Measurements from ENCODE around the gene PRDM1.

The PRDM1 gene

GRCh38 chr6:106104476-106104875 is 18.3 kb downstream of the PRDM1 start:
- Histone ChIP-seq H3K36me3 (ENCODE audit: insufficient read depth, low read length) (no peaks in the 10 kb centered on the region), H3K9me3 (ENCODE audit: low read depth, low read length) (no peaks in the 10 kb centered on the region), H3K9ac (ENCODE audit: insufficient read length) (no peak overlapping the region), H3K4me3 (no peak overlapping the region), H3K27ac (no peak overlapping the region)
- TF ChIP-seq EZH2 (IDR thresholded peaks at IDR 0.05) (no peak), POLR2AphosphoS5 (IDR thresholded peaks at IDR 0.05; ENCODE audit: borderline replicate concordance, low read depth, low read length) (no peak), FOXP2 (optimal IDR thresholded peaks at IDR 0.05; ENCODE audit: control extremely low read depth, extremely low read length, insufficient read depth) (no peak)
- DNase-seq (ENCODE audit: low read depth, low spot score), result no peak

DNA sequence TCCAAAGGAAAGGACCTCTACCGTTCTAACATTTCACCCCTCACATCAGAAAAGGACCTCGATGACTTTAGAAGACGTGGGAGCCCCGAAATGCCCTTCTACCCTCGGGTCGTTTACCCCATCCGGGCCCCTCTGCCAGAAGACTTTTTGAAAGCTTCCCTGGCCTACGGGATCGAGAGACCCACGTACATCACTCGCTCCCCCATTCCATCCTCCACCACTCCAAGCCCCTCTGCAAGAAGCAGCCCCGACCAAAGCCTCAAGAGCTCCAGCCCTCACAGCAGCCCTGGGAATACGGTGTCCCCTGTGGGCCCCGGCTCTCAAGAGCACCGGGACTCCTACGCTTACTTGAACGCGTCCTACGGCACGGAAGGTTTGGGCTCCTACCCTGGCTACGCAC is 18.8 kb downstream of the PRDM1 start:
- H3K36me3 ChIP-seq (ENCODE audit: insufficient read depth, low read length), result no peaks in the 10 kb centered on the region
- no peak overlapping the region for H3K4me3 ChIP-seq
- H3K9ac ChIP-seq (ENCODE audit: insufficient read length), result no peak overlapping the region
- no peak for TF ChIP-seq EZH2 (IDR thresholded peaks at IDR 0.05)
- no peak for TF ChIP-seq FOXP2 (optimal IDR thresholded peaks at IDR 0.05; ENCODE audit: control extremely low read depth, extremely low read length, insufficient read depth)
- TF ChIP-seq POLR2AphosphoS5 (IDR thresholded peaks at IDR 0.05; ENCODE audit: borderline replicate concordance, low read depth, low read length), result no peak
- no peak overlapping the region for H3K27ac ChIP-seq
- no peak for DNase-seq (ENCODE audit: low read depth, low spot score)
- H3K9me3 ChIP-seq (ENCODE audit: low read depth, low read length), result no peaks in the 10 kb centered on the region

DNA sequence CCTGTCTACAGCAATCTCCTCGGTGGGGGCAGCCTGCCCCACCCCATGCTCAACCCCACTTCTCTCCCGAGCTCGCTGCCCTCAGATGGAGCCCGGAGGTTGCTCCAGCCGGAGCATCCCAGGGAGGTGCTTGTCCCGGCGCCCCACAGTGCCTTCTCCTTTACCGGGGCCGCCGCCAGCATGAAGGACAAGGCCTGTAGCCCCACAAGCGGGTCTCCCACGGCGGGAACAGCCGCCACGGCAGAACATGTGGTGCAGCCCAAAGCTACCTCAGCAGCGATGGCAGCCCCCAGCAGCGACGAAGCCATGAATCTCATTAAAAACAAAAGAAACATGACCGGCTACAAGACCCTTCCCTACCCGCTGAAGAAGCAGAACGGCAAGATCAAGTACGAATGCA is 19.4 kb downstream of the PRDM1 start:
- no peaks in the 10 kb centered on the region for H3K36me3 ChIP-seq (ENCODE audit: insufficient read depth, low read length)
- H3K27ac ChIP-seq, result no peak overlapping the region
- TF ChIP-seq EZH2 (IDR thresholded peaks at IDR 0.05) (no peak), POLR2AphosphoS5 (IDR thresholded peaks at IDR 0.05; ENCODE audit: borderline replicate concordance, low read depth, low read length) (no peak), FOXP2 (optimal IDR thresholded peaks at IDR 0.05; ENCODE audit: control extremely low read depth, extremely low read length, insufficient read depth) (no peak)
- H3K9me3 ChIP-seq (ENCODE audit: low read depth, low read length), result no peaks in the 10 kb centered on the region
- no peak for DNase-seq (ENCODE audit: low read depth, low spot score)
- H3K9ac ChIP-seq (ENCODE audit: insufficient read length), result no peak overlapping the region
- H3K4me3 ChIP-seq, result no peak overlapping the region

- H3K9me3 ChIP-seq (ENCODE audit: low read depth, low read length), result no peaks in the 10 kb centered on the region
- TF ChIP-seq FOXP2 (optimal IDR thresholded peaks at IDR 0.05; ENCODE audit: control extremely low read depth, extremely low read length, insufficient read depth), result no peak
- no peak for TF ChIP-seq POLR2AphosphoS5 (IDR thresholded peaks at IDR 0.05; ENCODE audit: borderline replicate concordance, low read depth, low read length)
- TF ChIP-seq EZH2 (IDR thresholded peaks at IDR 0.05), result no peak
- DNase-seq (ENCODE audit: low read depth, low spot score), result no peak
- H3K27ac ChIP-seq, result no peak overlapping the region
- no peak overlapping the region for H3K9ac ChIP-seq (ENCODE audit: insufficient read length)
- no peak overlapping the region for H3K4me3 ChIP-seq
- no peaks in the 10 kb centered on the region for H3K36me3 ChIP-seq (ENCODE audit: insufficient read depth, low read length)
Observed at GRCh38 chr6:106106276-106107042, 20.3 kb downstream of the PRDM1 start.

GRCh38 chr6:106107043-106107613 is 21.0 kb downstream of the PRDM1 start:
- TF ChIP-seq FOXP2 (optimal IDR thresholded peaks at IDR 0.05; ENCODE audit: control extremely low read depth, extremely low read length, insufficient read depth) (no peak), POLR2AphosphoS5 (IDR thresholded peaks at IDR 0.05; ENCODE audit: borderline replicate concordance, low read depth, low read length) (no peak), EZH2 (IDR thresholded peaks at IDR 0.05) (no peak)
- Histone ChIP-seq H3K9me3 (ENCODE audit: low read depth, low read length) (no peaks in the 10 kb centered on the region), H3K9ac (ENCODE audit: insufficient read length) (no peak overlapping the region)

GRCh38 chr6:106108129-106108528 is 22.0 kb downstream of the PRDM1 start:
- DNase-seq (ENCODE audit: low read depth, low spot score), result no peak
- no peaks in the 10 kb centered on the region for H3K9me3 ChIP-seq (ENCODE audit: low read depth, low read length)
- H3K9ac ChIP-seq (ENCODE audit: insufficient read length), result no peak overlapping the region
- no peak overlapping the region for H3K27ac ChIP-seq
- H3K36me3 ChIP-seq (ENCODE audit: insufficient read depth, low read length), result no peaks in the 10 kb centered on the region
- no peak for TF ChIP-seq FOXP2 (optimal IDR thresholded peaks at IDR 0.05; ENCODE audit: control extremely low read depth, extremely low read length, insufficient read depth)
- no peak for TF ChIP-seq EZH2 (IDR thresholded peaks at IDR 0.05)
- TF ChIP-seq POLR2AphosphoS5 (IDR thresholded peaks at IDR 0.05; ENCODE audit: borderline replicate concordance, low read depth, low read length), result no peak
- H3K4me3 ChIP-seq, result no peak overlapping the region

More at GRCh38 chr6:106107043-106107613, 21.0 kb downstream of the PRDM1 start:
- no peaks in the 10 kb centered on the region for H3K36me3 ChIP-seq (ENCODE audit: insufficient read depth, low read length)
- H3K4me3 ChIP-seq, result no peak overlapping the region
- DNase-seq (ENCODE audit: low read depth, low spot score), result no peak
- H3K27ac ChIP-seq, result no peak overlapping the region

- TF ChIP-seq EZH2 (IDR thresholded peaks at IDR 0.05) (no peak), POLR2AphosphoS5 (IDR thresholded peaks at IDR 0.05; ENCODE audit: borderline replicate concordance, low read depth, low read length) (no peak), FOXP2 (optimal IDR thresholded peaks at IDR 0.05; ENCODE audit: control extremely low read depth, extremely low read length, insufficient read depth) (no peak)
- H3K9me3 ChIP-seq (ENCODE audit: low read depth, low read length), result no peaks in the 10 kb centered on the region
- H3K27ac ChIP-seq, result no peak overlapping the region
- DNase-seq (ENCODE audit: low read depth, low spot score), result no peak
- no peak overlapping the region for H3K4me3 ChIP-seq
- H3K9ac ChIP-seq (ENCODE audit: insufficient read length), result no peak overlapping the region
- H3K36me3 ChIP-seq (ENCODE audit: insufficient read depth, low read length), result no peaks in the 10 kb centered on the region
Observed at GRCh38 chr6:106109029-106109428, 22.9 kb downstream of the PRDM1 start.

- no peak for DNase-seq (ENCODE audit: low read depth, low spot score)
- H3K9ac ChIP-seq (ENCODE audit: insufficient read length), result no peak overlapping the region
- H3K9me3 ChIP-seq (ENCODE audit: low read depth, low read length), result no peaks in the 10 kb centered on the region
- TF ChIP-seq FOXP2 (optimal IDR thresholded peaks at IDR 0.05; ENCODE audit: control extremely low read depth, extremely low read length, insufficient read depth) (no peak), EZH2 (IDR thresholded peaks at IDR 0.05) (no peak), POLR2AphosphoS5 (IDR thresholded peaks at IDR 0.05; ENCODE audit: borderline replicate concordance, low read depth, low read length) (no peak)
- no peak overlapping the region for H3K4me3 ChIP-seq
- H3K27ac ChIP-seq, result no peak overlapping the region
- H3K36me3 ChIP-seq (ENCODE audit: insufficient read depth, low read length), result no peaks in the 10 kb centered on the region
Observed at GRCh38 chr6:106110164-106110826, 24.2 kb downstream of the PRDM1 start.
